Stimulated activated CD4-positive, alpha-beta T cell treated with anti-CD3 and anti-CD28 coated beads, Interleukin-15, amount 100 ng/mL, for 48 hours (primary cell): ENCODE results near the gene PLK2.

ENCODE experiments used
- DNase-seq, 2 donors: peaks; one replicate each; pipeline ENCODE4 v3.0.0-alpha.2; 2020; ENCODE audit warnings: low read depth in 2 of 2

The PLK2 gene

DNA sequence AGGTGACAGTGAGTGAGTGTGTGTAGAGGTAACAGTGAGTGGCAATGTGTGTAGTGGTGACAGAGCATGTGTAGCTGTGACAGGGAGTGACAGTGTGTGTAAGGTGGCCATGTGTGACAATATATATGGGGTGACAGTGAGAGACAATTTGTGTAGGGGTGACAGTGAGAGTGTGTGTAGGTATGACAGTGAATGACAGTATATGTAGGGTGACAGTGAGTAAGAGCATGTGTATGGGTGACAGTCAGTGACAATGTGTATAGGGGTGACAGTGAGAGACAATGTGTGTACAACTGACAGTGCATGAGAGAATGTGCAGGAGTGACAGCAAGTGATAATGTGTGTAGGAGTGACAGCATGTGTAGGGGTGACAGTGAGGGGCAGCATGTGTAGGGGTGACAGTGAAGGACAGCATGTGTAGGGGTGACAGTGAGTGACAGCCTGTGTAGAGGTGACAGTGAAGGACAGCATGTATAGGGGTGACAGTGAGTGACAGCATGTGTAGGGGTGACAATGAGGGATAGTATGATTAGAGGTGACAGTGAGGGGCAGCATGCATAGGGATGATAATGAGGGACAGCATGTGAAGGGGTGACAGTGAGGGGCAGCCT lies 21.3 kb upstream of the PLK2 start:
- DNase-seq = no peak

DNA sequence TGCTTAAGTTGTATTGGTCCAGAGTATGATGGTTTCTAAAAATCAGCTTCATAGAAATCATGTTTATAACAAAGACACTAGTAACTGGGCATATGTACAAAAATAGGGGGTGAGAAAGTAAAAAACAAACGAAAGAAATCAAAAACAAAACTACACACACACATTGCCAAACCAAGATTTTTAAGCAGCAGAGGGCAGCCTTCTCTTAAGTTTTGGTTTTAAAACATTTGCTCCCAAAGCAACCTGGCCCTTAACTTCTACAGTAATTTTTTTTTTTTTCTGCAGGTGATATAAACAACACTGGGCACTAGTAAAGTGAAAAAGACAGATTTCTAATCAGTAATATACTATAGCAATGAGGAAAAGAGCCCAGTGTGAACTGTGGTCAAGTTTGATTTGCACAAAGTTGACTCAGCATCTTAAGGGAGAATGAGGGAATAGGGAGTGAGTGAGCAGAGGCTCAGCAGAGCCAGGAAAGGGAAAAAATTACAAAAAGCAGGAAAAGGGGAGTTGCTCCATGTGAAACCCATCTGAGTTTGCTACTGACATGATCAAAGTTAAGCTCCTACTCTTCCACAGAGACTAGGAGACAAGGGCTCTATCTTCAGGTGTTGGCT lies 18.0 kb upstream of the PLK2 start:
- DNase-seq = no peak

DNA sequence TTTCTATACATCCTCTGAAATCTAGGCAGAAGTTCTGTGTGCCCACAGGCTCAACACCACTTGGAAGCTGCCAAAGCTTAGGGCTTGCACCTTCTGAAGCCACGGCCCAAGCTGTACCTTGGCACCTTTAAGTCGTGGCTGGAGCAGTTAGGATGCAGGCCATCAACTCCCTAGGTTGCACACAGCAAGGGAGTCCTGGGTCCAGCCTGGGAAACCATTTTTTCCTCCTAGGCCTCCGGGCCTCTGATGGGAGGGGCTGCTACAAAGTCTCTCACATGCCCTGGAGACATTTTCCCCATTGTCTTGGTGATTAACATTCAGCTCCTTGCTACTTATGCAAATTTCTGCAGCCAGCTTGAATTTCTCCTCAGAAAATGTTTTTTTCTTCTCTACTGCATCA lies 15.5 kb upstream of the PLK2 start:
- no peak for DNase-seq

DNA sequence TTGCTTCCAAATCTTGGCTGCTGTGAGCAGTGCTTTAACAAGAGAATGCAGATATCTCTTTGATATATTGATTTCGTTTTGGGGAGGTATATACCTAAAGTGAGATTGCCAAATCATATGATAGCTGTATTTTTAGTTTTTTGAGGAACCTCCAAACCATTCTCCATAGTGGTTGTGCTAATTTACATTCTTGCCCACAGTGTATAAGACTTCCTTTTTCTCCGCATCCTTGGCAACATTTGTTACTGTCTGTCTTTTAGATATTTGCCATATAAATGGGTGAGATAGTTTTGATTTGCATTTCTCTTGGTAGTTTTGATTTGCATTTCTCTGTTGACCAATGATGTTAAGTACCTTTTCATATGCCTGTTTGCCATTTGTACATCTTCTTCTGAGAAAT lies 10.0 kb upstream of the PLK2 start:
- no peak for DNase-seq

DNA sequence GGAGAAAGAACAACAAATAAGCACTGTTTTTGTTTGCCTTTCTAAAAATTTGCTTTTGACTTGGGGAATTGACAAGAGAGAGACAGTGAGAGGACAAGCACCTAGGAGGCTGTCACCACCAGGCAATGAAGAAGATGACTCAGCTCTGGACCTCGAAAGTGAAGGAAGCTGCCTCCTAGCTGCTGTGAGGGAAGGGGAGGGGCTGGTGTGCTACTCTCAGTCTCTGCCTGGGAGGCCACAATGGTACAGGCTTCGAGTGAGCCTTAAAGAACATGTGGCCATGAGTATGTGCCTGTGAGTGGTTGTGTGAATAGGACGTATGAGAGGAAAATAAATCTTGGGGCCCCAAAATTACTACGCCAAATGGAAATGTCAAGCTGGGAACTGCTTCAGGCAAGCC lies 7.1 kb upstream of the PLK2 start:
- DNase-seq = no peak

DNA sequence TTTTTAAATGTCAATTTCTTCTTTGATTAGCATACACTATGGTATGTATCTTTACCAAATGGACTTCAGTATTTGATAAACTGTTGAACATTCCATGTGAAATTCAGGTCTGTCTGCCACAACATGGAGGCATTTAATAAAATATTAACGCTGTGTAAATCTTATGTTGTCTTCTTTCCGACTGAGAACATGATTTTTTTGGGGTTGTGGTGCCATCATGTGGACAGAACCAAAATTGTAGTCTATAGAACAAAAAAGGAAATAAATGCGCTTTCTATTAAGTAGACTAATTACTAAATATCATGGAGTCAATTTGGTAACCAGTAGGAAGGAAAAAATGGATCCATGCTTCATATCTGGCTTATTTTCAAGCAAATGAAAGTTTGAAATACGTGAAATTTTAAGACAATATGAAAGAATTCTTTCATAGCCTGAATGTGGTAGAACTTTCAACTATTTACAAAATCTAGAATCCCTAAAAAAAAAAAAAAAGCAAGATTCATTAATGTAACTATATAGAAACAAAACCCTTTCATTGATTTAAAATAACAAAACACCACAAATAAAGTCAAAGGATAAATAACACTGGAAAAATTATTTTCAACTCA lies 2.8 kb upstream of the PLK2 start:
- no peak for DNase-seq

DNA sequence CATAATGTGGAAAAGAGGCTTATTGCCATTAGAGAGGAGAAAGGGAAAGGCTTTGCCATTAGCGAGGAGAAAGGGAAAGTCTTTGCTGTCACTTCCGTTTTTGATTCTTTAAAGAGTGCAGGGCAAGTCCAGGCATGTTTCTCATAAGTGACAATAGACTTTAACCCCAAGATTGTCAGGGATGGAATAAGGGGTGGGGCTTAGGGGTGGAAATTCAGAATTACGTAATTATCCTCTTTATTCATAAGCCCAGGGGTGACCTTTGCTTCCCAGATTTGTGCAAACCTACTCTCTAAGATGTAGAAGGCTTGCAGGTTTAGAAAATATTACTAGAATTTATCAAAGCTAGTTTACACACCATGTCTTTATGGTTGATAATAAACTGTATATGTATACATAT lies 2.3 kb upstream of the PLK2 start:
- no peak for DNase-seq

DNA sequence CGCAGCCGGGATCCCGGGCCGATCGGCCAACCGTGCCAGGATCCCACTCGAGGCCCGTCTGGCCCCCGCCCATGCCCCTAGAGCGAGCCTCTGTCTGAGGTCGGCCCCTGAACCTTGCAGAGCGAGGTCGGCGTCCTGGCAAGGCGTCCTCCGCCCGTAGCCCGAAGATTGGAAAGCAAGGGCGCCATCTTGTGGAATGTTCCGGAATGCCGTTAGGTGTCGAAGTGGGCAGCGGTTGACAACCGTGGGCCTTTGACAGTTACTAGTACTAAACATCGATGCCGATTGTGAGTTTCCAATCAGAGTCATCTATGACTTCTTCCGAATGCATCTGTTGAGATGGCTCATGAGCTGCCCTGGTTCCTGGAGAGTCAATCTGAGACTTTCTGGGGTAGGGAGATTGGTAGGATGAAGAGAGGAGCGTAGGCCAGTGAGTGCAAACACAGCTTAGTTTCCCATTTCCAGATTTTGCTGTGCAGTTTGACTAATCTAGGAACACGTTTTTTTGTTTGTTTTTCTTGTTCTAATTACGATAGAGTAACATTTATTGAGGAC lies 923 bp upstream of the PLK2 start:
- DNase-seq = peak; percentile 74 to 88

DNA sequence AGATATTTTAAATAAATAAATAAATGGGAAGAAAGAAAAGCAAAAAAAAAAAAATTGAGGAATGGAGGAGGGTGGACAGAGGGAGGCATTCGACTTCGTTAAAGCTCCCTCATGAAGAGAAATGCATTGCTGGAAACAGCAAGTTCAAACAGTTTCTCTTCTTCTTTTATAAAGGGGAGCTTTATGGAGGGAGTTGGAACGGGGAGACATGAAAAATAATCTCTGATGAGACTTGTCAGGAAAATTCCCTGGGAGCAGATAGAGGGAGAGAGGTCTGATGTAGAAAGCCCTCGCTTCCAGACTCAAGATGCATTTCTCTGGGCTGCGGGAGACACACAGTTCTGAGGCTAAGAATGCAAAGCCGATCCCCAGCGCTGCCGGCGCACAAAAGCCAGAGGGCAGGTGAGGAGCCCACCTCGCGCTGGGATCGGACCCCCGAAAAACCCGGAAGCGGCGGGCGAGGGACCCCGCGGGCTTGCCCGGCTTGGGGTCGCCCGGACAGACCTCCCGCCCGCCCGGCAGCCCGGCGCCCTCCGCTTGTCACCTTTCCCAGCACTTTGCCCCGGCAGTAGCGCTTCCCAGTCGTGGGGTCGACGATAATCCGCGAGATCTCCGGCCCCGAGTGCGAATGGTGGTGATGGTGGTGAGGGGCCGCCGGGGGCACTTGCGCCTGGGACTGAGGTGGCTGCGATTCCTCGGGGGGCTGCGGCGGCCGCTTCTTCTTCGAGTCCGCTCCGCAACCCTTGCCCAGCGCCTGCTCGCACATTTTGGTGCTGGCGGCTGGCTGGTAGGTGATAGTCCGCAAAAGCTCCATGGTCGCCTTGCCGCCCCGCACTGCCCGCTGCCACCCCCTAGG lies 512 bp downstream of the PLK2 start:
- peak in 1 of 2 donors; percentile 1 for DNase-seq

DNA sequence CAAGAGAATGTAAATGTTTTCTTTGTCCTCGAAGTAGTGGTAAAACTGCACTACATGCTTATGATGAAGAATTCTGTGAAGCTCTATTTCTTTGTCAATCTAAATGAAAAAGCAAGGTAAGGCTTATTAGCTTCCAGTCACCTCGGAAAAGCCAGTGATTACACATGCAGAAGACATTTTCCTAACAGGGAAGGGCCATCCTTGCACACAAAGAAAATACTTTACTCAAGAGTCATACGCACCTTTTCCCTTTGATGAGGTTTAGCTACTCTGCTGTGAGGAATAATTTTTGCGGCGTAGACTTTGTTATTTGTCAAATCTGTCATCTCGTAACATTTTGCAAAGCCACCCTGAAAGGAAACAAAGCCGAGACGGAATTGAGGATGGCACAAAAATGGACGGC lies 1.1 kb downstream of the PLK2 start:
- DNase-seq = no peak

DNA sequence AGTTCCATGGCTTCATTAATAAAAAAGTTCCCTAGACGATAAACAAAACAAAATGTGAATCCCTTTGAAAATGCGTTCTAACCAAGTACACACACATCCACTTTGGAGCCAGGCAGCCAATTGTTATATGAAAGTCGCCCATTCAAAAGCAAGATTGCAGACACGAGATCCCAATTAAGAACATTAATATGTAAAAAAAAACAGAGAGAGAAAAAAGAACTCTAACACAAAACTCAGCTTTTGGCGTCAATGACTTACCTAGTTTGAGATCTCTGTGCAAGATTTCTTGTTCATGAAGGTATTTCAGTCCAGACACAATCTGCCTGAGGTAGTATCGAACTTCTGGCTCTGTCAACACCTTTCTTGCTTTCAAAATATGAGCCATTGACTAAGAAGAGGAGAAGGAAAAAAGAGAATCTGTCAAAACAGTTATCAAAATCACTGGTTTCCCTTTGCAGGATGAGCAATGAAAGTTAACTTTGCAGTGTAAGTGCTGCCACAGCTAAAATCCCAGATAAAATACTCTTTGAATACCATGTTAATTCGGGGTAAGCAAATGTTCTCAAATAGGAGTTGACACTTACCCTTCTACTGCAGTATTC lies 1.6 kb downstream of the PLK2 start:
- no peak for DNase-seq

DNA sequence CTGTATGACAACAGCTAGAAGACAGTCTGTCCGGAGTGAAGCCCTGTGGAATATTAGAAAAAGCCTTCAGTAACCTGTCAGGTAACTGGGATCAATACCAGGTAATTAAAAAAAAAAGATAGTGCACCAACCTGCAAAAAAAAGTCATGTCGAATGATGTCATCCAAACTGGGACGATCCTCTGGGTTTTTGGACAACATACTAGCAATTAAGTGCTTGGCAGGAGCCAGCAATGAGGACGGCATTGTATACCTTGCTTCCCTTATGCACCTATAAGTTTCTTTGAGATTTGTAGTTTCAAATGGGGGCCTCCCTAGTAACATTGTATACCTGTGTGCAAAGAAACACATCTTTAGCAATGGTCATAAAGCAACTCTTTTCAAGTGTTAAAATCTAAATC lies 2.8 kb downstream of the PLK2 start:
- no peak for DNase-seq

DNA sequence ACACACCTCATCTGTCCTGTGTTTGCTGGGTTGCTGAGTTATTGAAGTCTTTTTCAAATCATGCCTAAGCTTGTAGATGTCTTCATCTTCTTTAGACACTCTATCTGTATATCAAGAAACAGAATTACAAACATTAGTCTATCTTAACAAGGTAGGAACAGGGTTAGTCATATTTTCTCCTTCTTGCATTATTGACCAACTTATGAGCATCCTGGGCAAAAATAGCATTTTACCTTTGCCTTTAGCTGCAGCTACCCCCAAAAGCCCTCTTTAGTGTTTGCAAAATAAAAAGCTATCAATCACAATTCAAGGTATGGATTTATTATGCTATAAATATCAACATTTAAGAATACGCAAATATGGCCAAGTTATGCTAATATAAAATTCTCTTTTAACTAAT lies 3.4 kb downstream of the PLK2 start:
- no peak for DNase-seq

DNA sequence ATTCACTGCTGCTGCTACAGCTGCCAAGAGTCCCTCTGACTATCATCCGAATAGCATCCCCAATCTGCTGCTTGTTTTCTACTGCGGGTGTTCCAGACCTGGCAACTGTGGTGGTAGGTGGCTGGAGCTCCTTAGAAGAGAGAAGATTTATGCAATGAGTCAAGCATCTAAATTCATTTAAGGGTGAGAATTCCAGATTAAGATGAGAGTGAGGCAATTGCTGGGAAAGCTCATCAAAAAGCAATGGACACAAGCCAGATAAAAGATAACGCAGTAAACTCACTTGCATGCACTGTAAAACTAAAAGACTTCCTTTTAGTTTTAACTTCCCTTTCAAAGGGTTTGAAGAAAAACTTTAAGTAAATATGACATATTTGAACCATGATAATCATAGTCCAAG lies 3.9 kb downstream of the PLK2 start:
- no peak for DNase-seq

DNA sequence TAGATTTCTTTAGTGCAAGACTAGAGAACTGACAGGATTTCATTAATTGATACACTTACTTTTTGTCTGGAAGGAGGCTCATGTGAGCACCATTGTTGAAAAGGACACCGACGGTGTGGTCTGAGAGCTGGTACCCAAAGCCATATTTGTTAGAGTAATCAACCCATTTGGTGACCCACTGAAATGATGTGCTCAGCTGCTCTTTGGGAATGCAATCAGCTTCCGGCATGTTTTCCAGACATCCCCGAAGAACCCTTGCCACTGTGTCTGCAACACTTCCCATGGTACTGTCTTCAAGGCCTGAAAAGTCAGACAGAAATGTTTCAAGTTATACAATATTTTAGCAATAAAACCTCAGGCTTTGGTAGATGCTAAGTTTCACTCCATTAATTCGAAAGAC lies 4.4 kb downstream of the PLK2 start:
- DNase-seq = no peak

DNA sequence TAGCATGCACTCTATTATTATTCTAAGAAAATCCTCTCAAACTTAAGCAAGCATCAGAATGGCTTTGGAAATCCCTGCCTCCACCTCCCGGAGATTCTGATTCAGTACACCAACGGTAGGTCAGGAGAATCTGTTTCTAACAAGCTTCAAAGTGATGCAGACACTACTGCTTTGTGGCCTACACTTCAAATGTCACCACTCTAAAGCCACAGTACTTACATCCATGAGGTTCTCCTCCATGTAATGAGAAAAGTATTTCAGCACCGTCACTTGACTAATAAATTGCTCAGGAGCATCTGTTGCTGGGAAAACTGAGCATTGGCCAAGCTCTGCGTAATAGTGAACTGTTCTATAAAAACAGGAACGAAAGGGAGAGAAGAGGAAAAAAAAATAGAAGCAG lies 4.8 kb downstream of the PLK2 start:
- no peak for DNase-seq

DNA sequence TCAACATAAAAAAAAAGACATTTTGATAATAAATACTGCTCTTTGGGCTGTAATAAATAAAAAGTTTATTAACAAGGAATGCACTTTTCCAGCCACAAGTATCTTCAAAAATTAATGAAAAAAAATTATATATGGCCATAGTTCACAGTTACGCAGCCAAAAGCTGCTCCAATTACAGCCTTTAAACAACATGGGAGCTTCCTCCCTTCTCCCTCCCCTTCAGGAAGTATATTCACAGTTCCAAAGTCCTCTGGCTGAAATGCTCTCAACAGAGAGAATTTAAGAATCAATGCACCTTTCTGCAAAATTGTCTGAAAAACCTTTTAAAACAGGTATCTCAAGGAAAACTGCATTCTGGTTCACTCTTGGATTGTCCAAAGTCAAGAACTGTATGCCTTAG lies 5.9 kb downstream of the PLK2 start:
- no peak for DNase-seq

DNA sequence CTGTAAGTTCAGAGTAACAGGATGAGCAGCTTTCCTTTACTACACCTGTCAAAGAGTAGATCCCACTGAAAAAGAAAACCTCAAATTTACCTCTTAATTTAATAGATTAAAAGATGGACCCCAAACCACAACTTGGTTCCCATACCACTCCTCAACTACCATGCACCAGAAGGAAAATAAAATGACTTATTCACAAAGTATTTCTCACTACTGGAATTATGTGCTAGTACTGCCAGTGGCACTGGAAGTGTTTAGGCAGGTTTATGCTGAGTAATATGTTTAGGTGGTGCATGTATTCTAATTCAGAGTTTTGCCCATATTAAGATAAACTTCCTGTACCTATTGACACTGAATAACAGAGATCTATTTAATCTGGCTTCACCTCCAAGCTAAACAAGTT lies 6.6 kb downstream of the PLK2 start:
- DNase-seq = no peak

DNA sequence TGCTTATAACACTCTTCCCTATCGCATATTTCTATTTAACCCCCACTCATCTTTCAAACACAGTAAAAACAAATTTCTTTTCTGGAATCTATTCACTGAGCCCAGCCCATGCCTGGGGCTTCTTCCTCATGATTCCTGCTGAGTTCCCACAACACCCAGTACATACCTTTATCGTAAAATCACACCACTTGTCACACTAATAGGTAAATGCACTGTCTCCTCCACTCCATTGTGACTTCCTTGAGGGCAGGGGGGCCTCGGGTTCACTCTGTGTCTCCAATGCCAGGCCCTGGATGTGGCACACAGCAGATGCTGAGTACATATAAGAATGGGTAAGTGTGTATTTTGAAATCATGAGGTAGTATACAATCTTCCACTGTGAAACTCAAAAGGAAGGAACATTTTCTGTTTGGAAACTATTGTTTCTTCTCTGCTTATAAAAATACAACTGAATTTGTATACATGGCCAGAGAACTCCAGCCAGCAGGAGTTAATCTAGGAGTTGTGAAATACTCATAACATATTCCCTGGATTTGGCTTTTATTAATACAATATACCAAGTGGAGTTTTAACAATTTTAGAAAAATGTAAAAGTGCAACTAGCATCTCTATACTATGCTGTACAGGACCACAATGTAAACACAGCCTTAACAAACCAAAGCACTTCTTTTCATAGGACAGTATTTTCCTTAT lies 7.2 kb downstream of the PLK2 start:
- DNase-seq = no peak

DNA sequence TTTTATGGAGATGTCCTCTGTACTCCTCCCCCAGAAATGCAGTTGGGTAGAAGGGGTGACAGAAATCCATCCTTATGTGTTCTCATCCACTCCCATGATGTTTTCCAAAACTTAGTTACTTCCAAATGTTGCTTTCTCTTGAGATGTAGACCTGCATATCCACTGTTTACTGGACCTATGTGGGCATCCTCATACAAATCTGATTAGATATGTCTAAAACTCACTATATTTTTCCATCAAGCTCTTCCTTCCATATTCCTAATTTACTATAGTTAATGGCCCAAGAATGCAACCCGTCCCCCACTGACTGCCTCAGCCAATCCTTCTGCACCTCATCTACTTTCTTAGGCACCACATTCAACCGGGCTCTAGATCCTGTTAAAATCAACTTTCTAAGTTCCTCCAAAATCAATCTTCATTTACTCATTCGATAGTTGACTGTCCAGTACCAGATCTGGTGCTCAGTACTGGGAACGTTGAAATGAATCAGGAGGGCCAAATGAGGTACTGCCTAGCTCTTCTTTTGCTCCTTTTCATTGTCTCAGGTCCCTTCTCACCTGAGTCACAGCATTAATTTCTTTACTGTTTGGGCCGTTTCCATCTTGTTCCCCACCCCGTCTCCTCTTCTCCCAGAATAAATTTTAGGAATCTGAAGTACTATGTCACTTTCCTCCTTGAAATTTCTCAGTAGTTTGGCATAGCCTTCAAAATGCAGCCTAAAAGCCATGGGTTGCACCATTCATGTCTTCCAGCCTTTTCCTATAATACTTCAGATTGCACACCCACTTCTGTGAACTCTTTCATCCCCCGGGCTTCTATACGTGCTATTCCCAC lies 7.9 kb downstream of the PLK2 start:
- no peak for DNase-seq
